Measurements from ENCODE around the gene MYLK2. TPM values are rescaled to one million over a fixed set of nuclear protein-coding genes. Genes with fewer than 3 reads are reported as not detected.

Gene MYLK2
- total and polyA plus RNA-seq, 2 of the 4 experiments (the other 2 are of a cell fraction), result 0.18 to 0.27 TPM

DNA sequence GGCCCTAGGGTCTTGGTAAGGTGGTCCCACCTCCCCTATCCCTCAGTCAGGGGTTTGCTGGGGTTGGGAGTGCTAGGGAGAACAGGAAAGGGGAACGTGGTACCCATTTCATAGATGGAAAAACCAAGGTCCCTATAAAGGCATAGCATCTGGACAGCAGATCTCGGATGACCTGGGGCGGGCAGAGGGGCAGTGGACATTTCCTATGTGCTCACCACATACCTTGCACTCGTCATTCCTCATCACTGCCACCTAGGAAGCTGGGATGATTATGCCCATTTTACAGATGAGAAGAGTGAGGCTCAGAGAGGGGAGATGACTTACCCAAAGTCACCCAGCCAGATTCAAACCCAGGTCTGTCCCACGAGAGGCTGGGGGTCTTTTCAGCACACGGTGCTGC lies 12.1 kb downstream of the MYLK2 start:
- Histone ChIP-seq H3K23ac (ENCODE audit: low read depth, low read length) (no peak overlapping the region), H4K8ac (ENCODE audit: low read depth in 2 of 2, low read length in 2 of 2) (no peak overlapping the region), H3K4me2 (ENCODE audit: low read depth, low read length) (no peak overlapping the region), H4K91ac (ENCODE audit: insufficient read depth, low read depth, low read length) (no peak overlapping the region), H3K56ac (ENCODE audit: extremely low read depth, insufficient read depth, low read length) (no peak overlapping the region), H3K9ac (ENCODE audit: low read depth, low read length) (no peak overlapping the region), H4K20me1 (ENCODE audit: insufficient read depth, low read length) (peaks cover 12% of the 10 kb centered on the region), H2BK20ac (ENCODE audit: low read depth, low read length) (no peak overlapping the region), H2BK15ac (ENCODE audit: low read depth, low read length) (no peak overlapping the region), H3K36me3 (ENCODE audit: control insufficient read depth, insufficient read depth, low read length) (no peaks in the 10 kb centered on the region), H3K4me3 (ENCODE audit: insufficient read depth, low read depth, low read length) (no peak overlapping the region), H3K4ac (ENCODE audit: low read depth, low read length) (no peak overlapping the region), H3K18ac (ENCODE audit: low read depth, low read length) (no peak overlapping the region), H3K14ac (replicated peaks; ENCODE audit: low read depth, low read length) (no peak overlapping the region), H2AK5ac (ENCODE audit: low read depth, low read length) (no peak overlapping the region), H3K27me3 (ENCODE audit: control insufficient read depth, insufficient read depth, low read length) (peaks cover 8% of the 10 kb centered on the region), H3K79me1 (ENCODE audit: low read depth in 1 of 2, low read length in 2 of 2) (no peaks in the 10 kb centered on the region), H4K5ac (ENCODE audit: low read depth, low read length) (no peak overlapping the region), H3K9me3 (ENCODE audit: control insufficient read depth, insufficient read depth, low read length) (no peaks in the 10 kb centered on the region), H2AFZ (replicated peaks; ENCODE audit: low read length, poor library complexity) (no peak overlapping the region), H2BK120ac (ENCODE audit: low read depth, low read length) (no peak overlapping the region), H3K9me1 (ENCODE audit: insufficient read depth, low read length) (peaks cover 9% of the 10 kb centered on the region), H2BK5ac (ENCODE audit: low read depth, low read length, poor library complexity, severe bottlenecking) (no peak overlapping the region), H3K4me1 (ENCODE audit: control insufficient read depth, insufficient read depth, low read length) (peaks cover 5% of the 10 kb centered on the region), H3K27ac (ENCODE audit: insufficient read depth, low read length) (no peak overlapping the region), H2AK9ac (replicated peaks; ENCODE audit: low read depth, low read length, poor library complexity) (no peak overlapping the region)
- intact Hi-C loops (cut with micrococcal nuclease) (no loop called here), dilution Hi-C loops (cut with HindIII; ENCODE audit: low sequenced_read_pairs, unreplicated experiment) (no loop called here), in situ Hi-C loops (cut with MboI; ENCODE audit: low sequenced_read_pairs) (loop anchor here (25.0 kb wide), 2 partner anchors 656 to 831 kb away; partner anchors contain the start of gene C20orf203)
- DNase-seq (no peak), ATAC-seq (ENCODE audit: low read depth) (no peak)
- ChIA-PET CTCF (interaction anchor here (1.3 kb wide), 1 partner anchor 15 kb away, joined by 4 read pairs; no protein-coding TSS in a partner anchor), POLR2A (ENCODE audit: unreplicated experiment) (no interaction called here)
- WGBS, 2 experiments (ENCODE audit: extremely low coverage in 2 of 2, insufficient read length in 1 of 2), result 100% methylated on average over 1 of the region's 6 CpGs; no CpG with 5 or more reads in 1 of the 2 experiments
- no peak for TF ChIP-seq CEBPB (IDR thresholded peaks at IDR 0.05; ENCODE audit: low read depth, low read length)
- no peak for TF ChIP-seq BHLHE40 (IDR thresholded peaks at IDR 0.05; ENCODE audit: low read depth, low read length)
- no peak for TF ChIP-seq ELK1 (IDR thresholded peaks at IDR 0.05; ENCODE audit: borderline replicate concordance, low read depth, low read length)
- TF ChIP-seq RAD21 (IDR thresholded peaks at IDR 0.05; ENCODE audit: low read length), result no peak
- no peak for TF ChIP-seq POLR2A (IDR thresholded peaks at IDR 0.05; ENCODE audit: low read depth, low read length)
- TF ChIP-seq FOS (IDR thresholded peaks at IDR 0.05; ENCODE audit: low read depth, low read length), result no peak
- TF ChIP-seq MAFK (IDR thresholded peaks at IDR 0.05; ENCODE audit: low read depth, low read length), result no peak
- no peak for TF ChIP-seq RFX5 (IDR thresholded peaks at IDR 0.05; ENCODE audit: low read depth, low read length)
- no TSS peak for BruUV-seq (replicated peaks)

Measured in IMR-90 (cell line).